Hippocampal formation (tissue), 2 donors: ENCODE measurements around the gene ZNF787.

Source experiments
- DNase-seq, 2 donors: peaks; one replicate each; lab custom pipeline; 2025; lab: John Stamatoyannopoulos, UW

ZNF787 gene

DNA sequence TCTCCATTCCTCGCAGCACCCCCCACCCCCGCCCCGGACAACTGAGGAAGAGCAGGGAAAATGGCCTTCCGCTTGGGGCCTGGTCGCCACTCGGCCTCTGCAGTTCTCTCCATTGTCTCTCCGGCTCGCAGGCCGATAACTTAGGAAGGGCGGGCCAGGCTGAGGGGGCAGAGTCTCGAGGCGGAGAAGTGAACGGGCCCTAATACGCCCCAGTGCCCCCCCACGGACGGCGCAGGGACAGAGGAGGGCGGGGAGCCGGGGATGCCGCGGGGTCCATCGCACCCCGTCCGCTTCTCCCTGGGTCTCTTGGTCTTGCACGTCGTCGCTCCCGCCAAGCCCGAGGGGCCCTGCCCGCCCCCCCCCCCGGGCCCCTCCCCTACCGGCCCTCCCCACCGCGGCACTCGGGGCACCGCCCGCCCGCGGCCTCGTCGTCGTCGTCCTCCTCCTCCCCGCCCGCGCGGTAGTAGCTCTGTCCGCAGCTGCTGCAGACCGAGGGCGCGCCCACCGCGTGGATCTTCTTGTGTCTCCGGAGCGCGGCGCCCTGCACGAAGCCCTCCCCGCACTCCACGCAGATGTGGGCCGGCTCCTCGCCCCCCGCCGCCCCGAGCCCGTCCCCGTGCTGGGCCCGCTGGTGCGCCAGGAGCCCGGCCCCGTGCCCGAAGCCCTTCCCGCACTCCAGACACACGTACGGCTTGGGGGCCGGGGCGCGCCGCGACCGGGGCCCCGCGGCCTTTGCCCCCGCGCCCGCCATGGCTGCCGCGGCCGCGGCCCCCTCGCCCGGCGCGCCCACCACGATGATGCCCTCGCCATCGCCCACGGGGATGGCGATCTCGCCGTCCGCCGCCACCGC, 33.2 kb downstream of the ZNF787 start:
- no peak for DNase-seq

DNA sequence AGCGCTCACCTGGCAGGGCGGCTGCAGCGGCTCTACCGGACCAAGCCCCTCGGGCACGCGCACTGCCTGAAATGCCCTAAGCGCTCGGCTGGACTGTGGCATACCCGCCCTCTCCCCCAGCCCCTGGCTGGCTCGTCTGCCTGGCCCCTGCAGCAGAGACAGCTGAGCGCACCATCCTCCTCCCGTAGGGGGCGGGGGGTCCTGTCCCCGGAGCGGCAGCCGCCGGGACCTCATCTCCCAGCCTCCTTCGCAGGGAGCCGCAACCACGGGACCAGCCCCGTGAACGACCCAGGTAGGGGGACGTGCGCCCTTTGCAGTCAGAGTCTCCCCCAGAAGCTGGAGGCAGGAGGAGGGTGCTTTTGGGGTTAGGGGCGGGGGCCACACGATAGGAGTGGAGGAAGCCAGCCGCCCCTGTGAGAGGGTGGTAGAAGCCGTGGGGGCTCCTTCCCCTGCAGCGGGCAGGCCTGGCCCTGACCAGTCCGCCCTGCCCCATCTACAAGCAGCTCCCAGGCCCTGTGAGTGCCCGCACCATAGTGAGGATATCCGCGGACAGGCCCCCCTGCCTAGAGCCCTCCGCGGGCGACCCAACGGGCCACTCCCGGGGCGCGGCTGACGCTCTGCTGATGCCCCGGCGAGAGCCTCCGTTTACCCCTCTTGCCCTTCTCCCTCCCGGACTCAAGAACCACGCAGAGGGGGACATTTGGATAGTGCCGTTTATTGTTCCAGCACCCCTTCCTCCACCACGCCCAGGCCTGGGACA, 34.2 kb downstream of the ZNF787 start:
- no peak for DNase-seq

DNA sequence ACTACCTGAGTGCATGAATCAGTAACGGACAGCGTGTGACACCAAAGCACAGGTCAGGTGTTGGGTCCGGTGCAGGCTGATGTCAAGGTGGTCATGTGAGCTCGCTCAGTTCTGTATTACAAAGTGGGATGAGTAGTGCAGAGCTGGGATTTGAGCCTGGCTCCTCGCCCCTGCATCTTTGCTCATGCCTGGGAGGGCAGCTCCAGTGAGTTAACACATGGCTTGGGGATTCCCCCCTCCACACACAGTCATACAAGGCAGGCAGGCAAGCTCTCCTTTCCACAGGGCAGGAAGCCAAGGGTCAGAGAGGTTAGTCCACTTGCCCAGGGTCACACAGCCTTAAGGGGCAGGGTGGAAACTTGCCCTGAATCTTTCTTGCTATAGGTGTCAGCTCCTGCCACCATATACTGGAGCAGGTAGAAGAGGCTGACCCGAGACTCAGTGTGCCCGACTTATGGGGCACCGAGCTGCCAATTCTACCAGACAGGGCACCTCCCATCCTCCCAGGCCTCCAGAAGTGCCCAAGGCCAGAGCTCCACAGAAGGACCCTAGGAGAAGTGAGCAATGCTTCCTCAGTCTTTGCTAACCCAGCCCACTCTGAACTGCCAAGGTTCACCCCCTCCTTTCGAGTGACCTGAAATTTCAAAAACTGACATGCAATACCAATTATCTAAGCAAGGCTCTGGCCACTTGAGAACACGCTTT, 35.4 kb downstream of the ZNF787 start:
- DNase-seq = no peak

DNA sequence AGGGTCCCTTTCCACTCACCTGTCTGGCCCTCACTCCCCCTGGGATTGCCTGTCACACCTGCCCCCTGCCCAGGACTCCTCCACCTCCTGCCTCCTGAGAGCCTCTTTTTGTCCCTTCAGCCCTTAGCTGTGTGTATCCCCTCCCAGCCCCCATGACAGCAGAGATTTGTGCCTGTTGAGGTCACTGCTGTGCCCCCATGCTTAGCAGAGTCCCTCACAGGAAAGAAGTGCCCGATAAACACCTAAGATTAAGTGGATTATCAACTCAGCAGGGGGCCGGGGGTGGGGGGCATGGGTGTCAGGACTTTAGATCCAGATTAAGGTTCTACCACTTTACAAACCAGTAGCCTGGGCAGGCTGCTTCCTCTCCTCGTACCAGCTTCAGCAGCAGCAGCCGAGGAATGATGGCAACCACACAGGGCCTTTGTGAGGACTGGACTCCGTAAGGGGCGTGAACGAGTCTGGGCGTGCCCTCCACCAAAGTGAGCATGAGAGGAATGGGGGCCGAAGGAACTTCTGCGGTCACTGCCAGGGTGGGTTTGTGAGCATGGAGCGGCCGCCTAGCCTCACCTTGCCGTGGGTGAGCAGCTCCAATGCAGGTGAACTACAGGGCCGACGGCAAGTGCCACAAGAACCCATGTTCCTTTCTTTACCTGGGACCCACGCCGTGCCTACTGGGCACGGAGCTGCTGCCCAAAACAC, 36.1 kb downstream of the ZNF787 start:
- DNase-seq = no peak

- no peak for DNase-seq
Observed at GRCh38 chr19:56083668-56084067, 37.4 kb downstream of the ZNF787 start.

GRCh38 chr19:56080669-56081401, 40.3 kb downstream of the ZNF787 start:
- peak in 1 of 2 donors; percentile 36 for DNase-seq

DNA sequence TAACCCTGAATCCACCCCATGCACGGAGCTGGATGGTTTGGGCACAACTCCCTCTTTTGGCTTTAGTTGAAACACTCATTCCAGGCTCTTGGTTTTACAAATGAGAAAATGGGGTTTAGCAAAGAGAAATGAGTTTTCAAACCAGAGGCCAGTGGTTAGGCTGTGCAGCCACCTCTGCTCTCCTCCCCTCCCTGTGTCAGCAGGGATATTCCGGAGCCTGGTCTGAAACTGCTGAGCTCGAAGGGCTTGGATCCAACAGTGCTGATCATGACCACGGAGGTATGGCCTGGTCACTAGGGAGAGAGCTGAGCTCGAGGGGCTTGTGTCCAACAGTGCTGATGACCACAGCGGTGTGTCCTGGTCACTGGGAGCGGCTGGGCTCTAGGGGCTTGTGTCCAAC, 41.5 kb downstream of the ZNF787 start:
- no peak for DNase-seq

- no peak for DNase-seq
Observed at GRCh38 chr19:56076498-56076897, 44.6 kb downstream of the ZNF787 start.

DNA sequence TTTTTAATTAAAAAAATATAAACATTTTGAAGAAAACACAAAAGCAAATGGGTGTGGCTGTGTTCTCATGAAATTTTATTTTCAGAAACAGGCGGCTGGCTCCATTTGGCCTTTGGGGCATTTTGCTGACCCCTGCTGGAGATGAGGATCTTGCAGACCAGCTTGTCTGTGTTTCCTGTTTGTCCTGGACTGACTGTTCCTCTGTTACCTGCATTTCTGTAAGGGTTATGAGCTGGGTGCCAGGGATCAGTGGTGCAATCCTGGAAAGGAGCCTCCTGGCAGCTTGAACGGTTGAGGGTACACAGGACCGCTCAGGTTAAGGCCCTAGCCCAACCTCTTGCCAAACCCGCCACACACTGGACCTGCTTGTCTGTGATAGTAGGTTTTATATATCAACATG, 49.9 kb downstream of the ZNF787 start:
- DNase-seq = no peak

- DNase-seq = no peak
Observed at GRCh38 chr19:56069642-56070041, 51.5 kb downstream of the ZNF787 start.

DNA sequence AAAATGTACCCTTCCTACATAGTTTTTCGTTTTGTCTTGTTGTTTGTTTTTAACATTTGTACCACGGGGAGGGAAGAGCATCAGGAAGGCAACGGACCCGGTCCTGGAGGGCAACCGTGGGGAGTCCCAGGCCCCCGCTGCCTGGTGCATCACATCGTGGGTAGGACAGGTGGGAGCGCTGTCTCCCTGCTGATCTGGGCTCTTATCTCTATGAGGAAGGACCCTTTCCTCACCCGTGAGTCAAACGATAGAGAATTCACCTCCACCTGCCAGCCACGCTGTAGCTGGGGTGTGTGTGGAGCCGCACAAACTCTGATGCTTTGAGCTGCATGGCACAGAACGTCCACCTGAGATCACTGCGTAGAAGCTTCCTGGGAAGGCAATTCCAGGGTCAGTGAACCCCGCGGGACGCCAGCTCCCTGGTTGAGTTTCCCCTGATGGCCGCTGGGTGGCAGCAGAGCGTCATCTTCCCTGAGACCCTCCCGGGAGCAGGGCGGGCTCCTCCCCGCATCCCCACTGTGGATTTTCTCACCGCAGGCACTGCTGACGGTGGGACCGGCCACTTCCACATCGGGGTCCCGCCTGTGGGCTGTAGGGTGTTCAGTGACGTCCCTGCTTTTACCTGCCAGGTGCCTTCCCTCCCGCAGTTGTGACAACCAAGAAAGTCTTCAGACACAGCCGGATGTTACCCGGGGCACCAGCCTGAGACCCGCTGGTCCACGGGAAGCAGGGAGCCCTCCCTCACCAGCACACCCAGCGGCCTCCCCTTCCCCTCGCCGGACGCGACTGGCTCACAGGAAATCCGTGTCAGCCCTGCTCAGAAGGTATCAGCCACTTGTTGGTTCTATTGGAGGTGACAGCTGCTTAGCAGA, 54.7 kb downstream of the ZNF787 start:
- DNase-seq = peak in 1 of 2 donors; percentile 29

- DNase-seq = no peak
Observed at GRCh38 chr19:56053596-56053995, 67.5 kb downstream of the ZNF787 start.
